Measurements from ENCODE around the gene LRRFIP2. TPM values are rescaled to one million over a fixed set of nuclear protein-coding genes. Genes with fewer than 3 reads are reported as not detected.

LRRFIP2 gene
- total and polyA plus RNA-seq, 2 donors (not counting 1 experiment from before 2014, with no cell fraction given): 8.6 to 49.2 TPM

DNA sequence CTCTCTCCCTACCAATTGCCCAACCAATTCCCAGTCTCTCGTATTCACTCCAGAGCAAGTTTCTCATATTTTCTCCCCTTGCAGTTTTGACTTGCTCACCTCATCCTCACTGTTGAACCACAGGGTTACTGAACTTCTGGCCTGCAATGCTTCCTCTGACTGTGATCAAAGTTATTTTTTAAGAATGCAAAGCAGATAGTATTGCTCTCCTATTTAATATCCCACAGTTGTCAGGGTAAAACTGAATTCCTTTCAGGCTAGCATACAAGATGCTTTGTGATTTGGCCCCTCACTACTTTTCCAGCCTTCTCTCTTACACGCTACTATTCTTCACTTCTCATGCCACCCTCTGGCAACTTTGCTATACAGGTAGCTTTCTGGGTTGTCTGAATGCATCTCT lies 80.9 kb downstream of the LRRFIP2 start:
- Histone ChIP-seq H3K4me3 (ENCODE audit: control extremely low read depth in 1 of 5, extremely low read depth in 1 of 5, insufficient read depth in 1 of 5, low read depth in 2 of 5, low read length in 4 of 5) (no peak overlapping the region), H2AFZ (ENCODE audit: insufficient read depth, low read depth, low read length, poor library complexity, severe bottlenecking) (no peak overlapping the region), H3K36me3 (replicated peaks in 1 of 2; ENCODE audit: control extremely low read depth in 1 of 2, control insufficient read depth in 1 of 2, extremely low read depth in 1 of 2, insufficient read depth in 2 of 2, low read length in 1 of 2) (peaks cover 4 to 8% of the 10 kb centered on the region in 2 experiments), H3K9me3 (ENCODE audit: control extremely low read depth in 1 of 3, control insufficient read depth in 2 of 3, insufficient read depth in 1 of 3, low read length in 2 of 3) (no peaks in the 10 kb centered on the region), H3K27me3 (replicated peaks in 1 of 4; ENCODE audit: control extremely low read depth in 1 of 4, control insufficient read depth in 3 of 4, insufficient read depth in 4 of 4, low read length in 3 of 4) (no peaks in the 10 kb centered on the region), H3K9ac (ENCODE audit: low read length) (no peak overlapping the region), H3K27ac (ENCODE audit: low read length in 2 of 2) (no peak overlapping the region), H3K4me2 (replicated peaks; ENCODE audit: low read depth, low read length, poor library complexity, severe bottlenecking) (no peak overlapping the region), H3K79me2 (ENCODE audit: control insufficient read depth, insufficient read depth, low read length) (no peaks in the 10 kb centered on the region), H3K4me1 (ENCODE audit: control insufficient read depth in 2 of 2, insufficient read depth in 2 of 2, low read length in 2 of 2) (no peaks in the 10 kb centered on the region), H4K20me1 (ENCODE audit: control insufficient read depth, insufficient read depth, low read length, poor library complexity, severe bottlenecking) (no peaks in the 10 kb centered on the region)
- CTCF ChIA-PET: no interaction called here
- POLR2A ChIA-PET: no interaction called here
- intact Hi-C loops (cut with micrococcal nuclease): no loop called here
- 100% methylated on average over 1 of the region's 2 CpGs for WGBS (ENCODE audit: insufficient coverage)
- H3K27me3 Mint-ChIP-seq: no peaks in the 10 kb centered on the region
- no peak overlapping the region for H3K4me3 Mint-ChIP-seq
- TF ChIP-seq CTCF (IDR thresholded peaks at IDR 0.05): no peak
- no peak for TF ChIP-seq EZH2 (IDR thresholded peaks at IDR 0.05; ENCODE audit: borderline replicate concordance, insufficient read depth, low read depth, low read length, poor library complexity, severe bottlenecking)
- ATAC-seq (ENCODE audit: low read depth) (no peak), DNase-seq (no peak)
- H3K9me3 Mint-ChIP-seq (ENCODE audit: insufficient read depth): no peaks in the 10 kb centered on the region
- H3K4me1 Mint-ChIP-seq: no peaks in the 10 kb centered on the region
- no peak overlapping the region for H3K27ac Mint-ChIP-seq

DNA sequence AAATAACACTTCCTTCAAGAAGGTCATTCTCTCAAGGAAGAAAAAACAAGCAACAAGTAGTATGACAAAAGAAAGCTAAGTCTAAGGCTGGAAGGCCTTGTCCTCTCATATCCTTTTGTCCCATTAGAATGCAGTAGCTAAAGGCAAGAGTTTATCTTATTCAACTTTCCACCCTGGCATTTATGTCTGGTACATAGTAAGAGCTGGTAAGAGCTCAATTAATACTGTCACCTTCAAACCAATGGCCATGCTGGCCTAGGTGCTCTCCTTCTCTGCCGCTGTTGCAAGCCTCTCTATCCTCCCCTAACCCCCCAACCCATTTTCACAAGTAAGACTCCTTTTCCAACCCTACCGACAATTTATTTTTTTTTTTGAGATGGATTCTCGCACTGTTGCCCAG lies 81.9 kb downstream of the LRRFIP2 start:
- intact Hi-C loops (cut with micrococcal nuclease): no loop called here
- TF ChIP-seq CTCF (IDR thresholded peaks at IDR 0.05) (no peak), EZH2 (IDR thresholded peaks at IDR 0.05; ENCODE audit: borderline replicate concordance, insufficient read depth, low read depth, low read length, poor library complexity, severe bottlenecking) (no peak)
- Histone ChIP-seq H3K9me3 (ENCODE audit: control extremely low read depth in 1 of 3, control insufficient read depth in 2 of 3, insufficient read depth in 1 of 3, low read length in 2 of 3) (no peaks in the 10 kb centered on the region), H2AFZ (ENCODE audit: insufficient read depth, low read depth, low read length, poor library complexity, severe bottlenecking) (no peak overlapping the region), H3K27me3 (replicated peaks in 1 of 4; ENCODE audit: control extremely low read depth in 1 of 4, control insufficient read depth in 3 of 4, insufficient read depth in 4 of 4, low read length in 3 of 4) (no peaks in the 10 kb centered on the region), H3K27ac (ENCODE audit: low read length in 2 of 2) (no peak overlapping the region), H3K9ac (ENCODE audit: low read length) (no peak overlapping the region), H3K36me3 (replicated peaks in 1 of 2; ENCODE audit: control extremely low read depth in 1 of 2, control insufficient read depth in 1 of 2, extremely low read depth in 1 of 2, insufficient read depth in 2 of 2, low read length in 1 of 2) (peaks cover 4 to 8% of the 10 kb centered on the region in 2 experiments), H3K4me2 (replicated peaks; ENCODE audit: low read depth, low read length, poor library complexity, severe bottlenecking) (no peak overlapping the region), H3K79me2 (ENCODE audit: control insufficient read depth, insufficient read depth, low read length) (no peaks in the 10 kb centered on the region), H4K20me1 (ENCODE audit: control insufficient read depth, insufficient read depth, low read length, poor library complexity, severe bottlenecking) (no peaks in the 10 kb centered on the region), H3K4me1 (ENCODE audit: control insufficient read depth in 2 of 2, insufficient read depth in 2 of 2, low read length in 2 of 2) (no peaks in the 10 kb centered on the region), H3K4me3 (ENCODE audit: control extremely low read depth in 1 of 5, extremely low read depth in 1 of 5, insufficient read depth in 1 of 5, low read depth in 2 of 5, low read length in 4 of 5) (no peak overlapping the region)
- Mint-ChIP-seq H3K4me3 (no peak overlapping the region), H3K9me3 (ENCODE audit: insufficient read depth) (no peaks in the 10 kb centered on the region), H3K27me3 (no peaks in the 10 kb centered on the region), H3K27ac (no peak overlapping the region), H3K4me1 (no peaks in the 10 kb centered on the region)
- ChIA-PET CTCF (no interaction called here), POLR2A (no interaction called here)
- ATAC-seq (ENCODE audit: low read depth) (no peak), DNase-seq (no peak)
- WGBS (ENCODE audit: insufficient coverage): 100% methylated on average over 2 of the region's 3 CpGs

Measured in B cell (primary cell).